ENCODE measurements around the gene WNK3. TPM values are rescaled to one million over a fixed set of nuclear protein-coding genes. Genes with fewer than 3 reads are reported as not detected.

The WNK3 gene
- polyA plus RNA-seq, 2 of the 4 experiments (the other 2 are of a cell fraction) = 0.08 TPM; not detected in 1

- no peak for DNase-seq (ENCODE audit: low read depth in 1 of 2, low spot score in 1 of 2)
- H3K4me1 ChIP-seq = peaks cover 48% of the 10 kb centered on the region
- FAIRE-seq = peak; percentile 54
- peak overlapping the region; percentile 91 for H3K4me3 ChIP-seq
- 35% methylated on average over 4 of the region's 4 CpGs for WGBS (ENCODE audit: missing lambda C conversion rate)
- no peaks in the 10 kb centered on the region for H3K9me3 ChIP-seq
- H3K4me2 ChIP-seq = peak overlapping the region; percentile 94
- ATAC-seq = no peak
- CTCF ChIA-PET = no interaction called here
- no peak for TF ChIP-seq MAX (IDR thresholded peaks at IDR 0.05)
- no peak for TF ChIP-seq ZSCAN20 (CRISPR knock-in tag; IDR thresholded peaks at IDR 0.05)
- no peak for TF ChIP-seq FOSL2 (IDR thresholded peaks at IDR 0.05)
- TF ChIP-seq FOSL2 (CRISPR knock-in tag; IDR thresholded peaks at IDR 0.05) = no peak
- TF ChIP-seq GATA3 (IDR thresholded peaks at IDR 0.05; ENCODE audit: borderline replicate concordance) = no peak
- TF ChIP-seq REST (IDR thresholded peaks at IDR 0.05) = no peak
- no peak for TF ChIP-seq POLR2AphosphoS2 (conservative IDR thresholded peaks at IDR 0.05; ENCODE audit: low read length)
- TF ChIP-seq JUNB (IDR thresholded peaks at IDR 0.05) = no peak
- no peak for TF ChIP-seq POLR2A (IDR thresholded peaks at IDR 0.05; ENCODE audit: low read length)
- TF ChIP-seq RAD21 (conservative IDR thresholded peaks at IDR 0.05 in 1 of 2, IDR thresholded peaks at IDR 0.05 in 1 of 2) = no peak
- TF ChIP-seq RARB (CRISPR knock-in tag; IDR thresholded peaks at IDR 0.05) = no peak
- no peak for TF ChIP-seq BCL3 (IDR thresholded peaks at IDR 0.05)
- TF ChIP-seq CBX2 (IDR thresholded peaks at IDR 0.05; ENCODE audit: borderline replicate concordance, low read depth) = no peak
- no peak for TF ChIP-seq MYC (IDR thresholded peaks at IDR 0.05; ENCODE audit: borderline replicate concordance, low read length)
- peak overlapping the region; percentile 51 to 99; a peak in 5 of 6 replicates for H3K27ac ChIP-seq
- POLR2A ChIA-PET = no interaction called here
Observed at GRCh38 chrX:54180403-54180802, 177.4 kb downstream of the WNK3 start.

GRCh38 chrX:54178100-54178940 is 179.5 kb downstream of the WNK3 start:
- FAIRE-seq (peak; percentile 87), DNase-seq (ENCODE audit: low read depth in 1 of 2, low spot score in 1 of 2) (peak; percentile 24 to 36), ATAC-seq (peak; percentile 28; a peak in 3 of 6 replicates)
- Histone ChIP-seq H3K27ac (peak overlapping the region; percentile 50 to 51; a peak in 4 of 6 replicates), H3K9me3 (no peaks in the 10 kb centered on the region), H3K4me2 (peak overlapping the region; percentile 94), H3K4me3 (peak overlapping the region; percentile 21; the same call in 1 of the 3 replicates), H3K4me1 (peaks cover 48% of the 10 kb centered on the region)
- ChIA-PET CTCF (interaction anchor here (1.5 kb wide), 1 partner anchor 865 kb away, joined by 3 read pairs; no protein-coding TSS in a partner anchor), POLR2A (no interaction called here)
- WGBS (ENCODE audit: missing lambda C conversion rate) = 15% methylated on average over 5 of the region's 5 CpGs
- TF ChIP-seq JUNB (IDR thresholded peaks at IDR 0.05) (0 out of 2 replicates have a peak, but pooled peaks have one; percentile 23), CBX2 (IDR thresholded peaks at IDR 0.05; ENCODE audit: borderline replicate concordance, low read depth) (no peak), HOXB5 (CRISPR knock-in tag; IDR thresholded peaks at IDR 0.05) (no peak), ZFP36 (IDR thresholded peaks at IDR 0.05; ENCODE audit: borderline replicate concordance, partially characterized antibody) (no peak), ATOH8 (CRISPR knock-in tag; IDR thresholded peaks at IDR 0.05; ENCODE audit: low read depth) (no peak), BCL3 (IDR thresholded peaks at IDR 0.05) (no peak), MAFK (IDR thresholded peaks at IDR 0.05; ENCODE audit: partially characterized antibody) (peak; percentile 24), CHD2 (IDR thresholded peaks at IDR 0.05; ENCODE audit: low read length, partially characterized antibody) (no peak), EHMT2 (IDR thresholded peaks at IDR 0.05; ENCODE audit: low read depth) (no peak), POLR2AphosphoS2 (conservative IDR thresholded peaks at IDR 0.05; ENCODE audit: low read length) (no peak), ZC3H11A (IDR thresholded peaks at IDR 0.05) (no peak), GATA3 (IDR thresholded peaks at IDR 0.05; ENCODE audit: borderline replicate concordance) (no peak), PHF8 (IDR thresholded peaks at IDR 0.05; ENCODE audit: borderline replicate concordance, low read depth) (no peak), FOSL2 (IDR thresholded peaks at IDR 0.05) (no peak), FOSL2 (CRISPR knock-in tag; IDR thresholded peaks at IDR 0.05) (peak; percentile 65), JUN (IDR thresholded peaks at IDR 0.05) (no peak), TFCP2L1 (CRISPR knock-in tag; IDR thresholded peaks at IDR 0.05) (no peak), FOXS1 (CRISPR knock-in tag; IDR thresholded peaks at IDR 0.05) (no peak), NFE2L2 (conservative IDR thresholded peaks at IDR 0.05; ENCODE audit: low read length) (no peak)

All from A549 (cell line).